ENCODE data around the gene TMEM107.

Gene TMEM107

GRCh38 chr17:8163978-8164814 lies 12.0 kb downstream of the TMEM107 start:
- peak overlapping the region; percentile 97 for H3K27ac ChIP-seq
- TF ChIP-seq ZFX (IDR thresholded peaks at IDR 0.05; ENCODE audit: borderline replicate concordance): no peak
- no peak for TF ChIP-seq CTCF (IDR thresholded peaks at IDR 0.05)

GRCh38 chr17:8162997-8163977 lies 12.9 kb downstream of the TMEM107 start:
- H3K27ac ChIP-seq: peak overlapping the region; percentile 97
- TF ChIP-seq ZFX (IDR thresholded peaks at IDR 0.05; ENCODE audit: borderline replicate concordance): no peak
- no peak for TF ChIP-seq CTCF (IDR thresholded peaks at IDR 0.05)

GRCh38 chr17:8162233-8162996 lies 13.8 kb downstream of the TMEM107 start, which contains the start of gene VAMP2:
VAMP2 (minus strand) TSS chr17:8162948; CDS start chr17:8162879, 69 bp downstream.
- TF ChIP-seq ZFX (IDR thresholded peaks at IDR 0.05; ENCODE audit: borderline replicate concordance) (no peak), CTCF (IDR thresholded peaks at IDR 0.05) (no peak)
- H3K27ac ChIP-seq: peak within 1 kb of the TSS; percentile 97

- no peak for TF ChIP-seq ZFX (IDR thresholded peaks at IDR 0.05; ENCODE audit: borderline replicate concordance)
- no peak for TF ChIP-seq CTCF (IDR thresholded peaks at IDR 0.05)
- peak overlapping the region; percentile 97 for H3K27ac ChIP-seq
Measured at GRCh38 chr17:8161289-8162232, 14.6 kb downstream of the TMEM107 start.

- peak overlapping the region; percentile 97 for H3K27ac ChIP-seq
- TF ChIP-seq CTCF (IDR thresholded peaks at IDR 0.05) (no peak), ZFX (IDR thresholded peaks at IDR 0.05; ENCODE audit: borderline replicate concordance) (no peak)
Measured at GRCh38 chr17:8160741-8161221, 15.4 kb downstream of the TMEM107 start.

- no peak for TF ChIP-seq CTCF (IDR thresholded peaks at IDR 0.05)
- TF ChIP-seq ZFX (IDR thresholded peaks at IDR 0.05; ENCODE audit: borderline replicate concordance): no peak
- peak overlapping the region; percentile 97 for H3K27ac ChIP-seq
Measured at GRCh38 chr17:8160224-8160577, 16.0 kb downstream of the TMEM107 start.

Data from 22Rv1 (cell line).